ENCODE measurements around the gene SDK1.

The SDK1 gene

DNA sequence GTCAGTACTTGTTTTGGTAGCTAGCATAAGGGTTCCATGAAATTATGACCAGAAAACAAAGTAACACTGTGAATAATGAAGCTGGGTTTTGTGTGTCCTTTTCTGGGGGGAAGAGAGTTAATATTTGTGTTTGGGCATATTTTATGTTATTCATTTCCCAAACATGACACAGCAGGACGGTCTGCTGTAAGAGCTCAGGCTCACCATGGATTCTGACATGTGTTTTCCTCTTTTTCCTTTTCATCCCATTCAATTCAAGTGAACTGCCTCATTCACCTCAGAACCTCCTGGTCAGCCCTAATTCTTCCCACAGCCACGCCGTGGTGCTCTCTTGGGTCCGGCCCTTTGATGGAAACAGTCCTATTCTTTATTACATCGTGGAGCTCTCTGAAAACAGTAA, 685.9 kb downstream of the SDK1 start:
- TF ChIP-seq POLR2A (IDR thresholded peaks at IDR 0.05; ENCODE audit: extremely low read depth, insufficient read length) (no peak), MYC (IDR thresholded peaks at IDR 0.05; ENCODE audit: low read depth, low read length) (no peak)
- TF ChIP-seq, protein P1, sequence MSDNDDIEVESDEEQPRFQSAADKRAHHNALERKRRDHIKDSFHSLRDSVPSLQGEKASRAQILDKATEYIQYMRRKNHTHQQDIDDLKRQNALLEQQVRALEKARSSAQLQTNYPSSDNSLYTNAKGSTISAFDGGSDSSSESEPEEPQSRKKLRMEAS (IDR thresholded peaks at IDR 0.05; ENCODE audit: low read depth, low read length) = no peak
- TF ChIP-seq, protein P2, sequence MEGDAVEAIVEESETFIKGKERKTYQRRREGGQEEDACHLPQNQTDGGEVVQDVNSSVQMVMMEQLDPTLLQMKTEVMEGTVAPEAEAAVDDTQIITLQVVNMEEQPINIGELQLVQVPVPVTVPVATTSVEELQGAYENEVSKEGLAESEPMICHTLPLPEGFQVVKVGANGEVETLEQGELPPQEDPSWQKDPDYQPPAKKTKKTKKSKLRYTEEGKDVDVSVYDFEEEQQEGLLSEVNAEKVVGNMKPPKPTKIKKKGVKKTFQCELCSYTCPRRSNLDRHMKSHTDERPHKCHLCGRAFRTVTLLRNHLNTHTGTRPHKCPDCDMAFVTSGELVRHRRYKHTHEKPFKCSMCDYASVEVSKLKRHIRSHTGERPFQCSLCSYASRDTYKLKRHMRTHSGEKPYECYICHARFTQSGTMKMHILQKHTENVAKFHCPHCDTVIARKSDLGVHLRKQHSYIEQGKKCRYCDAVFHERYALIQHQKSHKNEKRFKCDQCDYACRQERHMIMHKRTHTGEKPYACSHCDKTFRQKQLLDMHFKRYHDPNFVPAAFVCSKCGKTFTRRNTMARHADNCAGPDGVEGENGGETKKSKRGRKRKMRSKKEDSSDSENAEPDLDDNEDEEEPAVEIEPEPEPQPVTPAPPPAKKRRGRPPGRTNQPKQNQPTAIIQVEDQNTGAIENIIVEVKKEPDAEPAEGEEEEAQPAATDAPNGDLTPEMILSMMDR (IDR thresholded peaks at IDR 0.05; ENCODE audit: low read depth, low read length) = no peak
- no peak overlapping the region for H3K4me3 ChIP-seq (ENCODE audit: low read depth, low read length)
- no peak for DNase-seq (ENCODE audit: low read depth)

DNA sequence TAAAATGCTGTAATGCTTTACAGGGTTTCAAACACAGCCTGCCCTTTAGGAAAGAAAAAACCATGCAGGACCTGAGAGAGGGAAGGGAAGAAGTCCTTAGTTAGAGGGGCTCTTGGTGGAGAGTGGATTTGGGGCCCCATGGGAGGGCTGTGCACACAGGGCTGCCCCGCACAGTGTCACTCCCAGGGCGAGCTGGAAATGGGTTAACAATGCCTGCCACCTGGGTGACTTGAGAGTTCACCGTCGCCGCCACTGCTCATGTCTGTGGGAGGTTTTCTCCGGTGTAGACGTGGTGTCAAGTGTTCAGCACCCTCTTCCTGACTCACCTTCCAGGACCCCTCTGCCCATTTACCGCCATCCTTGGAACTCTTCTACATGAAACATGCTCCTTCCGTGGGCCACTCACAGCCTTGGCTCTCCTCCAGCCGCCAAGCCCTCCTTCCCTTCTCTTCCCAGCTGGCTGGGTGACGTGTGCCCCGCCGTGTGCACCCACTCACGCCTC, 686.4 kb downstream of the SDK1 start:
- no peak for DNase-seq (ENCODE audit: low read depth)
- TF ChIP-seq POLR2A (IDR thresholded peaks at IDR 0.05; ENCODE audit: extremely low read depth, insufficient read length) (no peak), MYC (IDR thresholded peaks at IDR 0.05; ENCODE audit: low read depth, low read length) (no peak)
- TF ChIP-seq, protein P2 (IDR thresholded peaks at IDR 0.05; ENCODE audit: low read depth, low read length) = no peak
- TF ChIP-seq, protein P1 (IDR thresholded peaks at IDR 0.05; ENCODE audit: low read depth, low read length) = no peak
- H3K4me3 ChIP-seq (ENCODE audit: low read depth, low read length) = no peak overlapping the region

DNA sequence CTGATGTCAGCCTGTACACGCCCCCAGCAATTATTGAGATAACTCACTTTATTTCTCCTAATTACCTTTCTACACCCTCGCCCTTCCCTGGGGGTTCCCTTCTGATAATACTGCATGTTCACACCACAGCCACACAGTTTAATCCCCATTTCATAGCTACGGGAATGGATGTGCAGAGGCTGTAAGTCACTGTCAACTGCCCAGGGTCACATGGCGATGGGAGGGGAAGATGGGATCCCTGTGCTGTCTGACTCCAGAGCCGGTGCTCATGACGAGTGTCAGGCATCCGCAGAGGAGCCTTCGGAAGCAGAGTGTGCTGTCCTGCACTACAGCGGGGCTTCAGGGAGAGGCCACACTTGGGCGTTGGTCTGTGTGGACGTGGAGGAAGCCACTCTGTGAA, 688.7 kb downstream of the SDK1 start:
- no peak overlapping the region for H3K4me3 ChIP-seq (ENCODE audit: low read depth, low read length)
- TF ChIP-seq, protein P2 (IDR thresholded peaks at IDR 0.05; ENCODE audit: low read depth, low read length) = no peak
- TF ChIP-seq, protein P1 (IDR thresholded peaks at IDR 0.05; ENCODE audit: low read depth, low read length) = no peak
- TF ChIP-seq POLR2A (IDR thresholded peaks at IDR 0.05; ENCODE audit: extremely low read depth, insufficient read length) (no peak), MYC (IDR thresholded peaks at IDR 0.05; ENCODE audit: low read depth, low read length) (no peak)
- DNase-seq (ENCODE audit: low read depth) = no peak

DNA sequence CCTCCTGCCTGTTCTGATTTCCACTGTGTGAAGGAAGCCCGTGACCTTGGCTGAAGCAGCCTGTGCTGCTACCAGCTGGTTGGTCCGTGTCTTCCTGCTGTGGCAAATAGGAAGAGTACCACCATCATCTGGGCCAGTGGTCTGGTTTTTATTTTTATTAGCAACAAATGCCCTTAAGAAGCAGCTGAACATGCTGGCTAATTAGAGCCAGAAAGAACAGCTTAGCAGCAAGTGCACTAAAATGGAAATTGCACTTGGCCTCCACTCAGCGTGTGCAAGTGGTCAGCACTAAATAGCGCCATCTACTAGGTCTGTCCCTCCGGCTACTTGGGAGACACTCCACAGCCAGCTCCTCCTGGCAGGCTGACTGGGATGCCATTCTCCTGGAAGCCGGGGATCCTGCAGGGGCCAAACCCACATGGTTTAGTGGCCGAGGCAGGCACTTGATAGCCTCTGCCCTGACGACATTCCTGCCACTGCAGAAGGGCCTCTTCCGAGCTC, 690.7 kb downstream of the SDK1 start:
- no peak for TF ChIP-seq MYC (IDR thresholded peaks at IDR 0.05; ENCODE audit: low read depth, low read length)
- TF ChIP-seq, protein P1 (IDR thresholded peaks at IDR 0.05; ENCODE audit: low read depth, low read length) = no peak
- TF ChIP-seq, protein P2 (IDR thresholded peaks at IDR 0.05; ENCODE audit: low read depth, low read length) = no peak
- TF ChIP-seq POLR2A (IDR thresholded peaks at IDR 0.05; ENCODE audit: extremely low read depth, insufficient read length) = no peak
- no peak for DNase-seq (ENCODE audit: low read depth)
- H3K4me3 ChIP-seq (ENCODE audit: low read depth, low read length) = no peak overlapping the region

DNA sequence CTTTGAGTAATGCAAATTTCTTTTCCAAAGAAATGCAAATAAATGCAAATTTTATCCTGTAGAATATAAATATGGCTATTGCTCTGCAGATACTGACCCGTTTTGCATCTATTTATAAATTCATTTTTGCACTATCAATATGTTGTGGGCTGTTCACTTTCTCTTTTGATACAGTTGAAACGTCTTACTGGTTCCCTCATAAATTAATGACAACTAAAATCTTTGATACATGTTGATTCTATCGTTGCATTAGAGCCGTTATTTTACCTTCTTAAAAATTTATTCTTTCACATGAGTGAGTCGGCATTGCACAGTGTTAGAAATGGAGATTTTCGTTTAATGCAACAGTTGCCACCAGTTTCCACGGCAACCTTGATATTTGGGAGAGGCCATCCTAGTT, 691.8 kb downstream of the SDK1 start:
- no peak for DNase-seq (ENCODE audit: low read depth)
- TF ChIP-seq MYC (IDR thresholded peaks at IDR 0.05; ENCODE audit: low read depth, low read length) = no peak
- TF ChIP-seq, protein P2 (IDR thresholded peaks at IDR 0.05; ENCODE audit: low read depth, low read length) = no peak
- H3K4me3 ChIP-seq (ENCODE audit: low read depth, low read length) = no peak overlapping the region

DNA sequence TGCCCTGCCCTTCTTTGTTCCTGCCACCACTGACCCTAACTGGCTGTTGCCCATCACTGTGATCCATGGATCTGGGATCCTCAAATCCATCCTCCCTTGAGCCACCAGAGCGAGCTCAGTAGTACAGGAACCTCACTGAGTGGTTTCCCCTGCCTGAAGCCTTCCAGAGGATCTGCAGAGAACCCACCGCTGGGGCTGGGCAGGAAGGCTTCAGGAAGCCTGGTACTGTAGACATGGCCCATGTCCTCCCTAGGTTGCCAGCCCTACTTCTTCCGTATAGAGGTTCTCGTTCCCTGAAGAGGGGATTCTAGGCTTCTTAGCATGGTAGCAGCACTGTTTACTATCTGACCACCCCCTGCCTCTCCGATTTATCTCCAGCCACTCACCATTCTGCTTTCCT, 693.7 kb downstream of the SDK1 start:
- TF ChIP-seq POLR2A (IDR thresholded peaks at IDR 0.05; ENCODE audit: extremely low read depth, insufficient read length) = no peak
- TF ChIP-seq, protein P2 (IDR thresholded peaks at IDR 0.05; ENCODE audit: low read depth, low read length) = no peak
- no peak overlapping the region for H3K4me3 ChIP-seq (ENCODE audit: low read depth, low read length)
- DNase-seq (ENCODE audit: low read depth) = no peak

Data from NB4 (cell line).